ENCODE results near the gene FGF4. TPM values are rescaled to one million over a fixed set of nuclear protein-coding genes. Genes with fewer than 3 reads are reported as not detected.

The FGF4 gene
- total RNA-seq, 1 donor from 2014 or later = not detected

DNA sequence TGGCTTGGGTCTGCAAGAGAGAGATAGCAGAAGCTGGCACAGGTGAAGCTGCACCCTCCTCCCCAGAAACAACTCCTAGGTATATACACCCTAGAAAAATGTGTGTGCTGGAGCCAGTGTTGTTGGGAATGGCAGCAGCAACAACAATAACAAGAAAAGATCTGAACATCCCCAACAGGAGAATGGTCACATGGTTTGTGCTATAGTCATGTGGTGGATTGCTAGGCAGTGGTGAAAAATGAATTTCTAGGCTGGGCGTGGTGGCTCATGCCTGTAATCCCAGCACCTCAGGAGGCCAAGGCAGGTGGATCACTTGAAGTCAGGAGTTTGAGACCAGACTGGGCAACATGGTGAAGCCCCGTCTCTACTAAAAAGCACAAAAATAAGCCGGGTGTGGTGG is 40.3 kb downstream of the FGF4 start:
- intact Hi-C loops (cut with DNase I) = no loop called here
- TF ChIP-seq, protein P1, sequence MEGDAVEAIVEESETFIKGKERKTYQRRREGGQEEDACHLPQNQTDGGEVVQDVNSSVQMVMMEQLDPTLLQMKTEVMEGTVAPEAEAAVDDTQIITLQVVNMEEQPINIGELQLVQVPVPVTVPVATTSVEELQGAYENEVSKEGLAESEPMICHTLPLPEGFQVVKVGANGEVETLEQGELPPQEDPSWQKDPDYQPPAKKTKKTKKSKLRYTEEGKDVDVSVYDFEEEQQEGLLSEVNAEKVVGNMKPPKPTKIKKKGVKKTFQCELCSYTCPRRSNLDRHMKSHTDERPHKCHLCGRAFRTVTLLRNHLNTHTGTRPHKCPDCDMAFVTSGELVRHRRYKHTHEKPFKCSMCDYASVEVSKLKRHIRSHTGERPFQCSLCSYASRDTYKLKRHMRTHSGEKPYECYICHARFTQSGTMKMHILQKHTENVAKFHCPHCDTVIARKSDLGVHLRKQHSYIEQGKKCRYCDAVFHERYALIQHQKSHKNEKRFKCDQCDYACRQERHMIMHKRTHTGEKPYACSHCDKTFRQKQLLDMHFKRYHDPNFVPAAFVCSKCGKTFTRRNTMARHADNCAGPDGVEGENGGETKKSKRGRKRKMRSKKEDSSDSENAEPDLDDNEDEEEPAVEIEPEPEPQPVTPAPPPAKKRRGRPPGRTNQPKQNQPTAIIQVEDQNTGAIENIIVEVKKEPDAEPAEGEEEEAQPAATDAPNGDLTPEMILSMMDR (IDR thresholded peaks at IDR 0.05) = no peak
- Histone ChIP-seq H3K27me3 (no peaks in the 10 kb centered on the region), H3K4me1 (no peaks in the 10 kb centered on the region), H3K9me3 (peaks cover 4 to 14% of the 10 kb centered on the region in 2 donors), H3K4me3 (no peak overlapping the region), H3K27ac (no peak overlapping the region), H3K36me3 (no peaks in the 10 kb centered on the region)
- no peak for DNase-seq (ENCODE audit: low spot score in 2 of 2)

DNA sequence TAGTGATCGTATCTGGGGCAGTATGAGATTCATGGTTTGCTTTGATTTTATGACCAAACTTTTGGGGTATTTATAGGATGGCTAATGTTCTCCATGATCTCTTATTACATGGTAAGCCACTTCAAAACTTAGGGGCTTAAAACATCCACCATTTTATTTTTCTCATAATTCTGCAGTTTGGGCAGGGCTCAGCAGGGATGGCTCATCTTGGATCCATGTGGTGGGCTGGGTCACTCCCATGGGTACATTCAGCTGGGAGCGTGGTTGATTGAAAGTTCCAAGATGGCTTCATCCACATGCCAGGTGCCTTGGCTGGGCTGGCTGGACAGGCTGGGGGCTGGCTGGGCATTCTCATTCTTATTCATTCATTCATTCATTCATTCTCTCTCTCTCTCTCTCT is 40.8 kb downstream of the FGF4 start:
- Histone ChIP-seq H3K36me3 (no peaks in the 10 kb centered on the region), H3K27me3 (no peaks in the 10 kb centered on the region), H3K27ac (no peak overlapping the region), H3K9me3 (peaks cover 4 to 14% of the 10 kb centered on the region in 2 donors), H3K4me3 (no peak overlapping the region), H3K4me1 (no peaks in the 10 kb centered on the region)
- no peak for DNase-seq (ENCODE audit: low spot score in 2 of 2)
- intact Hi-C loops (cut with DNase I) = no loop called here
- TF ChIP-seq, protein P1 (IDR thresholded peaks at IDR 0.05) = no peak

DNA sequence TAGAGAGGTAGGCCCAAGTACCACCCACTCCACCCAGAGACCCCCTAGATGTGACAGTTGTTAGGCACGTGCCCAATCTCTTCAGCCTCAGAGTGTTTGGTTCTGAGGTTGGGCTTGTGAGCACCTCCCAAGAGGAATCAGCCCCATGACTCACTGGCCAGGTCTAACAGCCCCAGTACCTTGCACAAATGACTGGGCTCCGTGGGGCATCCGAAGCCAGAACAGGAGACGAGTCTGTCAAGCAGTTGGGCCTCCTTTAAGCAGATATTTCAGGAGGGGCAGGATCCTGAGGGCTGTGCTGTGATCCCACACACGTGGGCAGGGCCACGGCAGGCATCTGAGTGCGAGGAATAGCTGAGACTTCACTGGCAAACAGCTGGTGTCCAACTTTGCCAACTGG is 42.2 kb downstream of the FGF4 start:
- TF ChIP-seq, protein P1 (IDR thresholded peaks at IDR 0.05) = no peak
- no peak overlapping the region for H3K27ac ChIP-seq
- intact Hi-C loops (cut with DNase I) = no loop called here

DNA sequence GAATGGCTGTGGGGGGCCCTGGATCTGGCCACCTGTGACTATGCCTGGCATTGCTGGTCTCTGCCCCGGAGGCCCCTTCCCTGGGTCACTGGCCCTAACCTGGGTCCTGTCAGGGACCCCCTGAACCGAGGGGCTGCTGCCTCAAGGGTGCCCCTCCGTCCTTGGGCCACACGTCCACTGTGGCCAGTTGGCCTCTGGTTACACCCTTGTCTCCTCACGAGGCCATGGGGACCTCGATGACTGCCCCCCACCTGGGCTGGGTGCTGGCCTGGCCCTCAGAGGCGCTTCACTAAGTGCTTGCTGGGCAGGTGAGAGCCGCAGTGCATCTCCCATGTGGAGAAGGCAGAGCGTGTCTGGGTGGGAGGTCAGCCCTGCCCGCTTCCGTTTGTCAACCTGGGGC is 44.0 kb downstream of the FGF4 start:
- no peaks in the 10 kb centered on the region for H3K27me3 ChIP-seq
- peaks cover 4 to 8% of the 10 kb centered on the region in 2 donors for H3K9me3 ChIP-seq
- no peak for DNase-seq (ENCODE audit: low spot score in 2 of 2)

More for the DNA sequence above, 42.2 kb downstream of the FGF4 start:
- Histone ChIP-seq H3K9me3 (peaks cover 4 to 8% of the 10 kb centered on the region in 2 donors), H3K4me3 (no peak overlapping the region), H3K36me3 (no peaks in the 10 kb centered on the region), H3K4me1 (no peaks in the 10 kb centered on the region), H3K27me3 (no peaks in the 10 kb centered on the region)
- no peak for DNase-seq (ENCODE audit: low spot score in 2 of 2)

DNA sequence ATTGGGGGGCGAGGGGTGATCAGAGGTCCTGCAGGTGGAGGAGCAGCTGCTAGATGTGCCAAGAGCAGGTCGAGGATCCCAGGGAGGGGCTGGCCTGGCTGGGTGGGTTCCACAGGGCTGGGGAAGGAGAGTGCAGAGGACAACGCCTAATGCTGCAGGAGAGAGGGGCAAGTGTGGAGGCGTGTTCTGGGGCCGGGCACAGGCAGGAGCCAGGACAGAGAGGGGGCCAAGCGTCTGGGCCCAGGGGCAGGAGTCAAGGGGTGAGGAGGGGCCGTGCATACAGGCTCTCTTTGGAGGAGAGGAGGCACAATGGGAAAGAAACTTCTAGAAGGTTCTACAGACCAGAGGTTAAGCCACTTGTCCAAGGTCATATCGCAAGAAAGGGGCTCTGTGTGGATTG is 44.6 kb downstream of the FGF4 start:
- Histone ChIP-seq H3K27me3 (no peaks in the 10 kb centered on the region), H3K36me3 (no peaks in the 10 kb centered on the region), H3K9me3 (peaks cover 4 to 8% of the 10 kb centered on the region in 2 donors), H3K4me3 (no peak overlapping the region), H3K27ac (no peak overlapping the region), H3K4me1 (no peaks in the 10 kb centered on the region)
- TF ChIP-seq, protein P1 (IDR thresholded peaks at IDR 0.05) = no peak
- DNase-seq (ENCODE audit: low spot score in 2 of 2) = no peak
- intact Hi-C loops (cut with DNase I) = no loop called here

More for the DNA sequence above, 44.0 kb downstream of the FGF4 start:
- intact Hi-C loops (cut with DNase I) = no loop called here
- TF ChIP-seq, protein P1 (IDR thresholded peaks at IDR 0.05) = no peak
- H3K4me1 ChIP-seq = no peaks in the 10 kb centered on the region
- H3K36me3 ChIP-seq = no peaks in the 10 kb centered on the region
- H3K4me3 ChIP-seq = no peak overlapping the region
- no peak overlapping the region for H3K27ac ChIP-seq

DNA sequence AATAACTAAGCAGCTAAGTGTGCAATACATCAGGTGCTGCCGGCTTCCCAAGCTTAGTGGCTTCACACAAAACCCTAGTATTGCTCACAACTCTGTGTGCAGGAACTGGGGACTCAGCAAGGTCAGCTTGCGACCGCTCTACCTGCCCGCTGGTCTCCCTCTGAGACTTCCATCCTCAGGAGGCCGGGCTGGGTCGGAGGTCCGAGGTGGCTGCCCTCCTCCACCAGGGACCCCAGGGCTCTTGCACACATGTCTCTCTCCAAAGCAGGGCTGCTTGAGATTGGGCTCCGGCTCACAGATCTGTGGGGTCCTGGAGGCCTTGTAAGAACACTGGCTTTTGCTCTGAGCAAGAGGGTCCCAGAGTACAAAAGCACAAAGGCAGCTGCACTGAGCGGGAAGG is 45.9 kb downstream of the FGF4 start:
- Histone ChIP-seq H3K27me3 (no peaks in the 10 kb centered on the region), H3K4me1 (no peaks in the 10 kb centered on the region), H3K9me3 (peaks cover 4 to 5% of the 10 kb centered on the region in 2 donors), H3K36me3 (no peaks in the 10 kb centered on the region), H3K4me3 (no peak overlapping the region), H3K27ac (no peak overlapping the region)
- intact Hi-C loops (cut with DNase I) = no loop called here
- DNase-seq (ENCODE audit: low spot score in 2 of 2) = no peak
- TF ChIP-seq, protein P1 (IDR thresholded peaks at IDR 0.05) = no peak

All from ascending aorta (tissue), 2 donors.